Cardiac fibroblast (primary cell): Measurements from ENCODE around the gene TTC33.

Source experiments
- DNase-seq, 2 donors: peaks; one replicate each; pipeline versions ENCODE4 v3.0.0 to v3.0.0-alpha.2; 2010; ENCODE audit warnings: low read depth in 2 of 2
- H3K4me3 ChIP-seq, 2 donors: replicated peaks in 1 of 2; 1 replicate in 1 of 2; 2 replicates in 1 of 2; pipeline ENCODE4 v1.5.1; 2011; ENCODE audit warnings: low read depth in 2 of 2, low read length in 2 of 2, mild to moderate bottlenecking in 2 of 2, moderate library complexity in 1 of 2
- CTCF ChIP-seq: IDR thresholded peaks from one replicate; pipeline ENCODE4 v1.5.1; 2011; ENCODE audit warnings: low read depth, mild to moderate bottlenecking, low read length, inconsistent platforms

The TTC33 gene

GRCh38 chr5:40631236-40631635 lies 124.5 kb downstream of the TTC33 start:
- no peak for TF ChIP-seq CTCF
- H3K4me3 ChIP-seq, result no peak overlapping the region
- no peak for DNase-seq

GRCh38 chr5:40630126-40630525 lies 125.6 kb downstream of the TTC33 start:
- no peak overlapping the region for H3K4me3 ChIP-seq
- TF ChIP-seq CTCF, result no peak
- no peak for DNase-seq

GRCh38 chr5:40628407-40628806 lies 127.4 kb downstream of the TTC33 start:
- H3K4me3 ChIP-seq, result no peak overlapping the region
- TF ChIP-seq CTCF, result no peak
- no peak for DNase-seq

- DNase-seq, result peak in 1 of 2 donors; percentile 37
- no peak overlapping the region for H3K4me3 ChIP-seq
- no peak for TF ChIP-seq CTCF
Measured at GRCh38 chr5:40627706-40628105, 128.1 kb downstream of the TTC33 start.

GRCh38 chr5:40626801-40627200 lies 129.0 kb downstream of the TTC33 start:
- no peak for DNase-seq
- no peak overlapping the region for H3K4me3 ChIP-seq
- TF ChIP-seq CTCF, result no peak

GRCh38 chr5:40623480-40624420 lies 132.0 kb downstream of the TTC33 start:
- no peak overlapping the region for H3K4me3 ChIP-seq
- TF ChIP-seq CTCF, result no peak
- no peak for DNase-seq
